Endothelial cell of umbilical vein (primary cell): ENCODE data around the gene AUTS2. TPM values are rescaled to one million over a fixed set of nuclear protein-coding genes. Genes with fewer than 3 reads are reported as not detected.

ENCODE experiments used
- BruUV-seq: library from RNA; stranded (reverse); fragments of 400-500 nt; replicated peaks from 2 replicates; lab custom pipeline; 2021; lab: Mats Ljungman, UMichigan
- CTCF ChIA-PET: fragments of 300-600, 350-600 bp; sonication (Branson Sonifier 250); formaldehyde crosslinking; loops from one replicate; lab custom pipeline; 2021; ENCODE audit warnings: antibody characterized with exemption, inconsistent platforms; lab: Charles Lee
- POLR2A ChIA-PET: fragments of 300-600, 350-600 bp; sonication (Branson Sonifier 250); formaldehyde crosslinking; loops from one replicate; lab custom pipeline; 2021; ENCODE audit warnings: antibody characterized with exemption, inconsistent platforms; lab: Charles Lee
- DNase-seq: peaks from one replicate; pipeline ENCODE4 v3.0.0-alpha.2; 2011; ENCODE audit warnings: low read depth, low spot score
- FAIRE-seq: peaks from 2 replicates; lab custom pipeline; 2011; peaks lifted over from hg19 to GRCh38; lab: Jason Lieb, UNC
- H2AFZ ChIP-seq: 2 replicates; pipeline ENCODE4 v1.6.0; 2012; ENCODE audit warnings: low read depth, low read length, control low read depth, inconsistent platforms
- H3K27ac ChIP-seq: 2 replicates; pipeline ENCODE4 v1.5.1; 2011; ENCODE audit warnings: low read depth, mild to moderate bottlenecking, control low read depth, low read length, moderate library complexity; ENCODE audit not compliant: insufficient read depth
- H3K27me3 ChIP-seq, 2 experiments: 2 replicates each; pipeline versions ENCODE4 v1.6.0 to v1.6.1; 2011; ENCODE audit warnings: low read length in 2 of 2, mixed read lengths in 1 of 2; ENCODE audit not compliant: control insufficient read depth in 2 of 2, insufficient read depth in 2 of 2
- H3K36me3 ChIP-seq, 2 experiments: 2 replicates in 1 of 2; 3 replicates in 1 of 2; pipeline ENCODE4 v1.5.1; 2011; ENCODE audit warnings: low read length in 2 of 2, mild to moderate bottlenecking in 1 of 2, moderate library complexity in 1 of 2; ENCODE audit not compliant: control insufficient read depth in 2 of 2, insufficient read depth in 2 of 2; ENCODE audit errors: extremely low read depth in 1 of 2
- H3K4me1 ChIP-seq: 3 replicates; pipeline ENCODE4 v1.5.1; 2011; ENCODE audit warnings: mild to moderate bottlenecking, low read length; ENCODE audit not compliant: control insufficient read depth, insufficient read depth; ENCODE audit errors: extremely low read depth
- H3K4me2 ChIP-seq: 2 replicates; pipeline ENCODE4 v1.6.1; 2011; ENCODE audit warnings: low read length, control low read depth, mixed read lengths; ENCODE audit not compliant: insufficient read depth
- H3K4me3 ChIP-seq, 3 experiments: fragments of 200-600 bp in 1 of 3; sonication (generic), shearing (Covaris generic) in 1 of 3; replicated peaks in 1 of 3; 2 replicates each; pipeline ENCODE4 v1.5.1; 2011 to 2016; ENCODE audit warnings: control low read depth in 3 of 3, low read length in 3 of 3, mild to moderate bottlenecking in 2 of 3, inconsistent platforms in 1 of 3, low read depth in 1 of 3, moderate library complexity in 1 of 3; ENCODE audit not compliant: insufficient read depth in 1 of 3
- H3K79me2 ChIP-seq: 2 replicates; pipeline ENCODE4 v1.6.0; 2012; ENCODE audit warnings: low read length, inconsistent platforms; ENCODE audit not compliant: control insufficient read depth, insufficient read depth
- H3K9ac ChIP-seq: replicated peaks from 2 replicates; pipeline ENCODE3; 2011; ENCODE audit warnings: low read length, control low read depth; ENCODE audit not compliant: insufficient read depth; ENCODE audit errors: extremely low read depth
- H3K9me1 ChIP-seq: replicated peaks from 3 replicates; pipeline ENCODE4 v1.6.0; 2011; ENCODE audit warnings: mild to moderate bottlenecking, low read length; ENCODE audit not compliant: control insufficient read depth, insufficient read depth; ENCODE audit errors: extremely low read depth
- H3K9me3 ChIP-seq: replicated peaks from 2 replicates; pipeline ENCODE4 v1.5.1; 2012; ENCODE audit warnings: low read length, inconsistent platforms; ENCODE audit not compliant: control insufficient read depth, insufficient read depth
- H4K20me1 ChIP-seq: replicated peaks from 2 replicates; pipeline ENCODE3; 2011; ENCODE audit warnings: mild to moderate bottlenecking, low read length; ENCODE audit not compliant: control insufficient read depth, insufficient read depth; ENCODE audit errors: extremely low read depth
- EZH2 ChIP-seq: IDR thresholded peaks from 2 replicates; pipeline ENCODE4 v1.6.1; 2012; ENCODE audit warnings: borderline replicate concordance, low read depth, mild to moderate bottlenecking, moderate library complexity, low read length, inconsistent platforms; ENCODE audit not compliant: severe bottlenecking
- FOS ChIP-seq: IDR thresholded peaks from 2 replicates; pipeline ENCODE4 v1.6.1; 2011; ENCODE audit warnings: mild to moderate bottlenecking, low read length, moderate library complexity, borderline replicate concordance; ENCODE audit not compliant: insufficient read depth
- GATA2 ChIP-seq: IDR thresholded peaks from 2 replicates; pipeline ENCODE4 v1.7.0; 2011; ENCODE audit warnings: low read depth, mild to moderate bottlenecking, moderate library complexity, mixed read lengths, low read length; ENCODE audit not compliant: insufficient read length, insufficient read depth
- JUN ChIP-seq: IDR thresholded peaks from 2 replicates; pipeline ENCODE4 v1.6.1; 2011; ENCODE audit warnings: borderline replicate concordance, low read depth; ENCODE audit not compliant: insufficient read length, insufficient read depth
- MAX ChIP-seq: IDR thresholded peaks from 2 replicates; pipeline ENCODE4 v1.6.1; 2011; ENCODE audit not compliant: insufficient read depth, insufficient read length
- MYC ChIP-seq: IDR thresholded peaks from one replicate; pipeline ENCODE4 v1.6.1; 2011; ENCODE audit warnings: mild to moderate bottlenecking, low read depth, low read length
- POLR2A ChIP-seq: IDR thresholded peaks from 2 replicates; pipeline ENCODE4 v1.6.1; 2012; ENCODE audit warnings: low read depth, mild to moderate bottlenecking, control low read depth, low read length
- POLR2AphosphoS5 ChIP-seq: IDR thresholded peaks from 2 replicates; pipeline ENCODE4 v1.6.1; 2012; ENCODE audit warnings: low read depth, mild to moderate bottlenecking, control low read depth, low read length, moderate library complexity; ENCODE audit not compliant: insufficient read depth
- dilution Hi-C: fragments of 300-500 bp; cut with MboI; formaldehyde crosslinking; loops from one replicate; pipeline ENCODE4 v1.15.0; 2019; ENCODE audit warnings: low sequenced_read_pairs; ENCODE audit not compliant: extremely low pct_ligation_motif_present
- intact Hi-C: fragments of 100-400 bp; cut with micrococcal nuclease; formaldehyde crosslinking; loops from one replicate; pipeline ENCODE4 v1.10.0; 2022
- polyA plus RNA-seq, 4 experiments: library from polyadenylated mRNA; depleted of rRNA in 3 of 4; stranded (reverse) in 3 of 4; unstranded in 1 of 4; fragments of >200 nt; gene quantifications; 2 replicates each; pipeline versions ENCODE4 v1.2.1 to v1.2.3, GENCODE V29; 2011 to 2012; ENCODE audit warnings: missing spikeins in 1 of 4
- total RNA-seq: library from RNA; stranded (reverse); gene quantifications from 2 replicates; pipeline ENCODE4 v1.2.3, GENCODE V29; 2021
- TF ChIP-seq, protein P1 (sequence below), 2 donors: IDR thresholded peaks; 1 replicate in 1 of 2; 2 replicates in 1 of 2; pipeline ENCODE4 v1.5.1; 2011; ENCODE audit warnings: low read length in 2 of 2, mild to moderate bottlenecking in 2 of 2, moderate library complexity in 2 of 2, control low read depth in 1 of 2, inconsistent platforms in 1 of 2, low read depth in 1 of 2; ENCODE audit not compliant: insufficient read depth in 1 of 2; ENCODE audit errors: extremely low read depth in 1 of 2

AUTS2 gene
- total and polyA plus RNA-seq, 2 donors (not counting 3 experiments of a cell fraction or from before 2014, with no cell fraction given): 0.59 to 8.0 TPM

GRCh38 chr7:70063371-70063770, 465.1 kb downstream of the AUTS2 start:
- CTCF ChIA-PET: no interaction called here
- BruUV-seq: no TSS peak
- POLR2A ChIA-PET: no interaction called here
- no peak overlapping the region for H3K4me3 ChIP-seq
- no peaks in the 10 kb centered on the region for H3K4me1 ChIP-seq
- no peak overlapping the region for H3K4me2 ChIP-seq
- dilution Hi-C loops: no loop called here
- intact Hi-C loops: no loop called here
- H3K9me3 ChIP-seq: no peaks in the 10 kb centered on the region
- no peak for TF ChIP-seq MAX
- no peak for TF ChIP-seq JUN
- TF ChIP-seq EZH2: no peak
- TF ChIP-seq POLR2A: no peak
- TF ChIP-seq GATA2: no peak
- TF ChIP-seq POLR2AphosphoS5: no peak
- TF ChIP-seq MYC: no peak
- no peak for TF ChIP-seq FOS
- TF ChIP-seq, protein P1, sequence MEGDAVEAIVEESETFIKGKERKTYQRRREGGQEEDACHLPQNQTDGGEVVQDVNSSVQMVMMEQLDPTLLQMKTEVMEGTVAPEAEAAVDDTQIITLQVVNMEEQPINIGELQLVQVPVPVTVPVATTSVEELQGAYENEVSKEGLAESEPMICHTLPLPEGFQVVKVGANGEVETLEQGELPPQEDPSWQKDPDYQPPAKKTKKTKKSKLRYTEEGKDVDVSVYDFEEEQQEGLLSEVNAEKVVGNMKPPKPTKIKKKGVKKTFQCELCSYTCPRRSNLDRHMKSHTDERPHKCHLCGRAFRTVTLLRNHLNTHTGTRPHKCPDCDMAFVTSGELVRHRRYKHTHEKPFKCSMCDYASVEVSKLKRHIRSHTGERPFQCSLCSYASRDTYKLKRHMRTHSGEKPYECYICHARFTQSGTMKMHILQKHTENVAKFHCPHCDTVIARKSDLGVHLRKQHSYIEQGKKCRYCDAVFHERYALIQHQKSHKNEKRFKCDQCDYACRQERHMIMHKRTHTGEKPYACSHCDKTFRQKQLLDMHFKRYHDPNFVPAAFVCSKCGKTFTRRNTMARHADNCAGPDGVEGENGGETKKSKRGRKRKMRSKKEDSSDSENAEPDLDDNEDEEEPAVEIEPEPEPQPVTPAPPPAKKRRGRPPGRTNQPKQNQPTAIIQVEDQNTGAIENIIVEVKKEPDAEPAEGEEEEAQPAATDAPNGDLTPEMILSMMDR (IDR thresholded peaks at IDR 0.05; ENCODE audit: extremely low read depth in 1 of 2, insufficient read depth in 1 of 2, low read depth in 1 of 2, low read length in 2 of 2): no peak
- DNase-seq: no peak
- no peak overlapping the region for H3K27ac ChIP-seq
- H3K9me1 ChIP-seq: no peaks in the 10 kb centered on the region
- no peaks in the 10 kb centered on the region for H3K27me3 ChIP-seq
- no peak overlapping the region for H2AFZ ChIP-seq
- no peak overlapping the region for H3K9ac ChIP-seq
- H3K36me3 ChIP-seq: no peaks in the 10 kb centered on the region
- H4K20me1 ChIP-seq: no peaks in the 10 kb centered on the region
- H3K79me2 ChIP-seq: no peaks in the 10 kb centered on the region
- no peak for FAIRE-seq
